CD4-positive, alpha-beta T cell (primary cell): ENCODE data around the gene RAI1. TPM values are rescaled to one million over a fixed set of nuclear protein-coding genes. Genes with fewer than 3 reads are reported as not detected.

Source experiments
- ATAC-seq: fragments of 200-7000 bp; cut with Tn5 transposase; one replicate; pipeline ENCODE4 v1.10.0; 2022; ENCODE audit warnings: mild to moderate bottlenecking; ENCODE audit not compliant: poor library complexity
- CTCF ChIA-PET: fragments of 350-600 bp; sonication (Branson Sonifier 250); formaldehyde crosslinking; loops from one replicate; lab custom pipeline; 2021; ENCODE audit warnings: antibody characterized with exemption, inconsistent platforms; lab: Charles Lee
- POLR2A ChIA-PET: fragments of 350-600 bp; sonication (Branson Sonifier 250); formaldehyde crosslinking; loops from one replicate; lab custom pipeline; 2021; ENCODE audit warnings: antibody characterized with exemption, inconsistent platforms; lab: Charles Lee
- DNase-seq, 14 experiments: peaks; one replicate each; pipeline ENCODE4 v3.0.0-alpha.2; 2013 to 2020; ENCODE audit warnings: mixed read lengths in 2 of 14
- H3K27ac ChIP-seq, 2 donors: one replicate each; pipeline versions ENCODE4 v1.5.1 to v1.7.0; 2013; ENCODE audit warnings: low read length in 2 of 2, low read depth in 1 of 2, mild to moderate bottlenecking in 1 of 2
- H3K27me3 ChIP-seq, 2 experiments: 1 replicate in 1 of 2; 2 replicates in 1 of 2; pipeline versions ENCODE4 v1.6.1 to v1.7.0; 2013; ENCODE audit warnings: low read length in 2 of 2, control low read depth in 1 of 2, mild to moderate bottlenecking in 1 of 2, moderate library complexity in 1 of 2; ENCODE audit not compliant: insufficient read depth in 2 of 2, control insufficient read depth in 1 of 2
- H3K36me3 ChIP-seq: one replicate; pipeline ENCODE4 v1.6.1; 2013; ENCODE audit warnings: low read length, control low read depth; ENCODE audit not compliant: insufficient read depth
- H3K4me1 ChIP-seq: one replicate; pipeline ENCODE4 v1.6.1; 2013; ENCODE audit warnings: low read length, control low read depth; ENCODE audit not compliant: insufficient read depth
- H3K4me3 ChIP-seq: one replicate; pipeline ENCODE4 v1.5.1; 2013; ENCODE audit warnings: mild to moderate bottlenecking, low read length, moderate library complexity
- H3K9me3 ChIP-seq, 2 experiments: 1 replicate in 1 of 2; 2 replicates in 1 of 2; pipeline versions ENCODE4 v1.6.1 to v1.7.0; 2013; ENCODE audit warnings: low read length in 2 of 2, mild to moderate bottlenecking in 2 of 2, control low read depth in 1 of 2, moderate library complexity in 1 of 2; ENCODE audit not compliant: control insufficient read depth in 1 of 2, insufficient read depth in 1 of 2
- H3K27ac Mint-ChIP-seq: one replicate; pipeline ENCODE4 v1.8.0; 2020; ENCODE audit warnings: mixed read lengths
- H3K27me3 Mint-ChIP-seq: one replicate; pipeline ENCODE4 v1.8.0; 2021; ENCODE audit warnings: mixed read lengths
- H3K36me3 Mint-ChIP-seq: one replicate; pipeline ENCODE4 v1.8.0; 2021; ENCODE audit warnings: low read depth, mixed read lengths
- H3K4me1 Mint-ChIP-seq: one replicate; pipeline ENCODE4 v1.8.0; 2021; ENCODE audit warnings: low read depth, mixed read lengths
- H3K4me3 Mint-ChIP-seq: one replicate; pipeline ENCODE4 v1.8.0; 2020; ENCODE audit warnings: mild to moderate bottlenecking, mixed read lengths
- H3K9me3 Mint-ChIP-seq: one replicate; pipeline ENCODE4 v1.8.0; 2020; ENCODE audit warnings: mixed read lengths
- intact Hi-C, 2 experiments: fragments of 100-400 bp; cut with DNase I in 1 of 2; cut with micrococcal nuclease in 1 of 2; formaldehyde crosslinking; loops; one replicate each; pipeline versions ENCODE4 v1.15.1 to v1.9.0; 2023 to 2025; cut with DNase I, micrococcal nuclease
- total RNA-seq, 174 experiments: library from RNA in 2 of 174; stranded (reverse) in 2 of 174; gene quantifications; one replicate each; pipeline ENCODE4 v1.2.3 and lab custom pipeline; 2021 to 2026
- TF ChIP-seq, protein P1 (sequence below): fragments of 200-600 bp; IDR thresholded peaks from one replicate; pipeline ENCODE4 v1.8.0; 2022; ENCODE audit warnings: antibody characterized with exemption, mild to moderate bottlenecking

The RAI1 gene
- total RNA-seq, 2 experiments from 2014 or later = 19.3 to 25.2 TPM

GRCh38 chr17:17781591-17782496, 100.6 kb downstream of the RAI1 start:
- Histone ChIP-seq H3K9me3 (no peaks in the 10 kb centered on the region), H3K27me3 (peaks cover 0 to 5% of the 10 kb centered on the region in 2 experiments), H3K4me1 (peaks cover 31% of the 10 kb centered on the region), H3K27ac (no peak overlapping the region), H3K4me3 (peak overlapping the region; percentile 57), H3K36me3 (no peaks in the 10 kb centered on the region)
- intact Hi-C loops = loop anchor here in 1 of 2 experiments (10.0 kb wide), 1 partner anchor 87 kb away; no protein-coding TSS in a partner anchor
- peaks cover 30% of the 10 kb centered on the region for H3K4me1 Mint-ChIP-seq
- H3K9me3 Mint-ChIP-seq = no peaks in the 10 kb centered on the region
- peak; percentile 32 for ATAC-seq
- H3K27ac Mint-ChIP-seq = peak overlapping the region; percentile 20
- POLR2A ChIA-PET = interaction anchor here (1.3 kb wide), 2 partner anchors 11 to 24 kb away, joined by 3 read pairs; no protein-coding TSS in a partner anchor
- H3K36me3 Mint-ChIP-seq = no peaks in the 10 kb centered on the region
- no peaks in the 10 kb centered on the region for H3K27me3 Mint-ChIP-seq
- DNase-seq = peak in 10 of 14 experiments; percentile 10 to 78 (median 27)
- CTCF ChIA-PET = no interaction called here
- TF ChIP-seq, protein P1, sequence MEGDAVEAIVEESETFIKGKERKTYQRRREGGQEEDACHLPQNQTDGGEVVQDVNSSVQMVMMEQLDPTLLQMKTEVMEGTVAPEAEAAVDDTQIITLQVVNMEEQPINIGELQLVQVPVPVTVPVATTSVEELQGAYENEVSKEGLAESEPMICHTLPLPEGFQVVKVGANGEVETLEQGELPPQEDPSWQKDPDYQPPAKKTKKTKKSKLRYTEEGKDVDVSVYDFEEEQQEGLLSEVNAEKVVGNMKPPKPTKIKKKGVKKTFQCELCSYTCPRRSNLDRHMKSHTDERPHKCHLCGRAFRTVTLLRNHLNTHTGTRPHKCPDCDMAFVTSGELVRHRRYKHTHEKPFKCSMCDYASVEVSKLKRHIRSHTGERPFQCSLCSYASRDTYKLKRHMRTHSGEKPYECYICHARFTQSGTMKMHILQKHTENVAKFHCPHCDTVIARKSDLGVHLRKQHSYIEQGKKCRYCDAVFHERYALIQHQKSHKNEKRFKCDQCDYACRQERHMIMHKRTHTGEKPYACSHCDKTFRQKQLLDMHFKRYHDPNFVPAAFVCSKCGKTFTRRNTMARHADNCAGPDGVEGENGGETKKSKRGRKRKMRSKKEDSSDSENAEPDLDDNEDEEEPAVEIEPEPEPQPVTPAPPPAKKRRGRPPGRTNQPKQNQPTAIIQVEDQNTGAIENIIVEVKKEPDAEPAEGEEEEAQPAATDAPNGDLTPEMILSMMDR = no peak
- peak overlapping the region; percentile 84 for H3K4me3 Mint-ChIP-seq

- H3K4me1 ChIP-seq = peaks cover 31% of the 10 kb centered on the region
- no peaks in the 10 kb centered on the region for H3K9me3 ChIP-seq
- no peaks in the 10 kb centered on the region for H3K9me3 Mint-ChIP-seq
- DNase-seq (no peak), ATAC-seq (peak; percentile 1)
- H3K4me1 Mint-ChIP-seq = peaks cover 30% of the 10 kb centered on the region
- H3K36me3 Mint-ChIP-seq = no peaks in the 10 kb centered on the region
- ChIA-PET POLR2A (interaction anchor here (1.3 kb wide), 1 partner anchor 10 kb away, joined by 3 read pairs; no protein-coding TSS in a partner anchor), CTCF (no interaction called here)
- TF ChIP-seq, protein P1 = no peak
- peaks cover 0 to 5% of the 10 kb centered on the region in 2 experiments for H3K27me3 ChIP-seq
- H3K4me3 Mint-ChIP-seq = peak overlapping the region; percentile 88
- intact Hi-C loops = loop anchor here in 1 of 2 experiments (10.0 kb wide), 1 partner anchor 88 kb away; no protein-coding TSS in a partner anchor
- no peaks in the 10 kb centered on the region for H3K36me3 ChIP-seq
- no peak overlapping the region for H3K27ac ChIP-seq
- no peaks in the 10 kb centered on the region for H3K27me3 Mint-ChIP-seq
- no peak overlapping the region for H3K27ac Mint-ChIP-seq
- H3K4me3 ChIP-seq = peak overlapping the region; percentile 57
Observed at GRCh38 chr17:17782523-17783115, 101.4 kb downstream of the RAI1 start.

DNA sequence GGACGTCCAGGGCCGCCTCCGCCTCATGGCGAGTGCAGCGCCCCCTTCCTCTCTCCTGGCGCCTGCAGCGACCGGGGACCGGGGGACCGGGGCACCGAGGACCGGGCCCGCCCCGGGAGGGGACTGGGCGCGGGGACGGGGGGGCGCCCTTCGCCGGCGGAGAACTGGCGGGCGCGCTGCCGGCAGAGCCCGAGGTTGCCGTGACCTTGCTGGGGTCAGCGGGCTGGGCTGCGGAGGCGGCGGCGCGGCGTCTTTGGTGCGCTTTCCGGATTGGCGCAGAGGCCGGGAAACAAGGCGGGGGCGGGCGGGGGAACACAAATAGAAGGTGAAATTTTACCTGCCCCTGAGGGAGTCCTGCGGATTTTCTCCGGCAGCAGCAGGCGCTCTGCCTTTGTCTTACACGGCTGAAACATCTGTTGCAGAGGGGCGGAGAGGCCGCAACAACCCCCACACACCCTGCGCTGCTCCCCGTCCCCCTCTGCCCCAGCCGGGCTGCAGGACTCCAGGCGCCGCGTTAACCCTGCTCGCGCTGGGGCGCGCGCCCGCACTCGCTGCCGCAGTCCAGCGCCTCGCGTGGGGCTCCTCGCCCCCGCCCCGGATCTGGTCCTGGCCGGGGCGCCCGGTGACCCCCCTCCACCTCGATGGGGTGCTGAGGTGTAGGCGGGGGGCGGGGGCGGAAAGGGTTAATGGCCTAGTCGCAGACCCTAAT, 102.0 kb downstream of the RAI1 start:
- peak overlapping the region; percentile 91 for H3K4me3 Mint-ChIP-seq
- Histone ChIP-seq H3K4me1 (peaks cover 31% of the 10 kb centered on the region), H3K9me3 (no peaks in the 10 kb centered on the region), H3K36me3 (no peaks in the 10 kb centered on the region), H3K4me3 (peak overlapping the region; percentile 57), H3K27ac (peak overlapping the region in 1 of 2 donors; percentile 29), H3K27me3 (peaks cover 0 to 5% of the 10 kb centered on the region in 2 experiments)
- ChIA-PET CTCF (interaction anchor here (1.0 kb wide), 1 partner anchor 34 kb away, joined by 3 read pairs; no protein-coding TSS in a partner anchor), POLR2A (interaction anchor here (1.3 to 1.5 kb wide), 3 partner anchors 9 to 53 kb away, joined by 3 to 6 read pairs (median 3); partner anchors contain the start of gene SREBF1)
- no peaks in the 10 kb centered on the region for H3K27me3 Mint-ChIP-seq
- intact Hi-C loops = loop anchor here in 1 of 2 experiments (10.0 kb wide), 1 partner anchor 88 kb away; no protein-coding TSS in a partner anchor
- DNase-seq (peak; percentile 32 to 79 (median 59)), ATAC-seq (peak; percentile 63)
- no peaks in the 10 kb centered on the region for H3K36me3 Mint-ChIP-seq
- H3K4me1 Mint-ChIP-seq = peaks cover 30% of the 10 kb centered on the region
- no peaks in the 10 kb centered on the region for H3K9me3 Mint-ChIP-seq
- TF ChIP-seq, protein P1 = peak; percentile 22
- peak overlapping the region; percentile 77 for H3K27ac Mint-ChIP-seq
